NCI-H2196 (cell line): ENCODE data around the gene C9.
"Not testable (repeated sequence)": the region's sequence is repeated elsewhere in the genome, so short reads cannot be mapped to it uniquely, and the experiment has no call there.

ENCODE experiments used
- DNase-seq: peaks from one replicate; lab custom pipeline; 2025; ENCODE audit not compliant: unreplicated experiment; lab: John Stamatoyannopoulos, UW

Gene C9

GRCh38 chr5:39264528-39264927, 99.8 kb downstream of the C9 start:
- no peak for DNase-seq

GRCh38 chr5:39262981-39263380, 101.3 kb downstream of the C9 start:
- no peak for DNase-seq

DNA sequence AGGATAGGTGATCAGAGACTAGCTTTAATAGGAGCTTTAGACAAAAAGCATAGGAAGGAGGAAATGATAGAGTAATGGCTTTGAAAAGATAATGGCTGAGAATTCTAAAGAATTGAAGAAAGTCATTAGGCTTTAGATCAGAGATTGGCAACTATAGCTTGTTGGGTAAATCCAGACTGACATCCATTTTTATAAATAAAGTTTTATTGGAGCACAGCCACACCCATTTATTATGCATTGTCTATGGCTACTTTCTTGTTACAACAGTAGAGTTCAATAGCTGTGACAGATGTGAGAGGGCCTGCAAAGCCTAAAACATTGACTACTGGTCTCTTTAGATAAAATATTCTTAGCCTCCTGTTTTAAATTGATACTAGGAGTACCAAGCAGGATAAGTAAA, 104.2 kb downstream of the C9 start:
- DNase-seq: no peak

GRCh38 chr5:39257554-39257953, 106.7 kb downstream of the C9 start:
- no peak for DNase-seq

DNA sequence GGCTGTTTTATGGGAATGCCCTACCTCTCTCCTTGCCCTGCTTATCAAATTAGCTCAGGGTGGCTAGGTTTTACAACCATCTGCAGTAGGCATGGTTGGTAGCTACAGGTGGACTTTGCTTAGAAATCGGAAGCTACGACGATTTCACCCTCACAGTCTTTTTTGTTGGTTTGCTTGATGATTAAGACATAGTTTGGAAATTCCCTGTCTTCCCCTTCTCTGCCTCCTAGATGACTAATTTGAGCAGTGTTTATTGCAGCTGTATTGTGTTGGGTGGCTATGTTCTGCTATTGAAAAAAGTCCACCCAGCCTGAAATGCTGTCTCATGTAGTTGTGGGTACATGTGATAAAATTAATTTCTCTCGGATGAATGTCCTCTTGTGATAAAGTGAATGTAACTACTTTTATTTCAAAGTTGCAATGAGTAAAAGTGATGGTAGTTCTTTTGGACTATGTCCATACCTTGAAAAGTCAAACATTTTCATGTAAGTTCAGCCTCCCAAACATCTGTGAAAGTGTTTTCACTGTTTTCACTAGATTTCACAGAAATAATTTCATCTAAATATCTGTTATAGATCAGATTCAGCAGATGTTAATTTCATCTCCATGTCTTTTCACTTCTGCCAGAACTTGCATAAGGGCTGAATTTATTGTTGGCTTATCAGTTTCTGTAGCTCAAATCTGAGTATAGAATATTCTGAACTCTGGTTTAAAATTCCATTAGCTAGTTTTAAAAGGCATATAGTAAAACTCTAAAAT, 107.6 kb downstream of the C9 start:
- no peak for DNase-seq

DNA sequence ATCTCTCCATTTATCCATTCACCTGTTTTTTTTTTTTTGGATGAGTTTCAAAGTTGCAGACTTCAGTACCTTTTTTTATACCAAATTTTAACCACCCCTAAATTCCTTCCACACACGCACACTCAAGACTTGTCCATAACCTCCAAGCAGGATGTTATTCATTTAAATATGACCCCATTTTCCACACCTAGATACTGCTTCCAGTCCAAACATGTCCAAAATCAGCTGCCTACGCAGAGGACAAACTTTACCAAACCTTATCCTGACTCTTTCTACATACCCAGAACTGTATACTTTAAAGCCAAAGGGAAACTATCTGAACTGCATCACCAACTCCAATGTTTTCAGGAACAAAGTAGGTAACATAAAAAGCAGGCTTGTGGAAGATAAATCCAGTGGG, 108.9 kb downstream of the C9 start:
- DNase-seq: no peak

- no peak for DNase-seq
Observed at GRCh38 chr5:39254671-39255070, 109.6 kb downstream of the C9 start.

- no peak for DNase-seq
Observed at GRCh38 chr5:39253196-39253595, 111.1 kb downstream of the C9 start.

- no peak for DNase-seq
Observed at GRCh38 chr5:39249564-39250274, 114.6 kb downstream of the C9 start.

- DNase-seq: no peak
Observed at GRCh38 chr5:39249069-39249468, 115.2 kb downstream of the C9 start.

DNA sequence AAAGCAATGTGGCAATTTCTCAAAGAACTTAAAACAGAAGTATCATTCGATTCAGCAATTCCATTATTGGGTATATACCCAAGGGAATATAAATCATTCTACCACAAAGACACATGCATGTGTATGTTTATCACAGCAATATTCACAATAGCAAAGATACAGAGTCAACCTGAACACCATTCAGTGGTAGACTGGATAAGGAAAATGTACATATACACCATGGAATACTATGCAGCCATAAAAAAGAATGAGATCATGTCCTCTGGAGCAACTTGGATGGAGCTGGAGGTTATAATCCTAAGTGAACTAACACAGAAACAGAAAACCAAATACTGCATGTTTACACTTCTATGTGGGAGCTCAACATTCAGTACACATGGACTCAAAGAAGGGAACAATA, 123.5 kb downstream of the C9 start:
- DNase-seq: no peak

- DNase-seq: no peak
Observed at GRCh38 chr5:39238366-39239105, 125.8 kb downstream of the C9 start.

DNA sequence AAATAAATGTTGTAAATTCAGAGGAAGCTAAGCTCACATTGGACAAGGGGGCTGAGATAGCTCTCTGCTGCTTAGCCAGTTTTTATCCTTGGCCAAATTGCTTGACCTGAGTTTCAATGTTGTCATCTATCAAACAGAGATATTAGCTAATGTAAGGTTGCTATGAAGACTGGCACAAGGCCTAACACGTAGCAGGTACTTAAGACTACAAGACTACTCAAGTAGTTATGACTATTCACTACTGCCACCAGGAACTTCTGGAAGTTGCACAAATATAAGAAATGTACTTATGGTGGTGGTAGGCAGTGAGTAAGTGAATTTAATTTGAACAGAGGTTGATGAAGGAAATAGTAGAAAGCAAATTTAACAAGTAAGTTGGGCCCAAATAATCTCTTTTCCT, 127.6 kb downstream of the C9 start:
- no peak for DNase-seq

GRCh38 chr5:39235648-39236047, 128.6 kb downstream of the C9 start:
- no peak for DNase-seq

DNA sequence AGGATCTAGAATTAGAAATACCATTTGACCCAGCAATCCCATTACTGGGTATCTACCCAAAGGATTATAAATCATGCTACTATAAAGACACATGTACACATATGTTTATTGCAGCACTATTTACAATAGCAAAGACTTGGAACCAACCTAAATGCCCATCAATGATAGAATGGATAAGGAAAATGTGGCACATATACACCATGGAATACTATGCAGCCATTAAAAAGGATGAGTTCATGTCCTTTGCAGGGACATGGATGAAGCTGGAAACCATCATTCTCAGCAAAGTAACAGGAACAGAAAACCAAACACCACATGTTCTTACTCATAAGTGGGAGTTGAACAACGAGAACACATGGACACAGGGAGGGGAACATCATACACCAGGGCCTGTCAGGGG, 129.8 kb downstream of the C9 start:
- DNase-seq: not testable (repeated sequence)
